Activated CD4-positive, alpha-beta T cell treated with anti-CD3 and anti-CD28 coated beads, Interleukin-2, amount 10 ng/mL, durations not matched to agents 24 days and 14 days (primary cell): ENCODE measurements around the gene LRP2BP. TPM values are rescaled to one million over a fixed set of nuclear protein-coding genes. Genes with fewer than 3 reads are reported as not detected.
"Not testable (repeated sequence)": the region's sequence is repeated elsewhere in the genome, so short reads cannot be mapped to it uniquely, and the experiment has no call there.

Experiments used
- DNase-seq: peaks from one replicate; pipeline ENCODE4 v3.0.0; 2022
- H3K27ac Mint-ChIP-seq: one replicate; pipeline ENCODE4 v1.8.0; 2022; ENCODE audit warnings: mild to moderate bottlenecking, mixed read lengths
- H3K27me3 Mint-ChIP-seq: one replicate; pipeline ENCODE4 v1.8.0; 2022; ENCODE audit warnings: mixed read lengths
- H3K36me3 Mint-ChIP-seq: one replicate; pipeline ENCODE4 v1.8.0; 2022; ENCODE audit warnings: low read depth, mild to moderate bottlenecking, mixed read lengths
- H3K4me1 Mint-ChIP-seq: one replicate; pipeline ENCODE4 v1.8.0; 2021; ENCODE audit warnings: mixed read lengths
- H3K4me3 Mint-ChIP-seq: one replicate; pipeline ENCODE4 v1.8.0; 2022; ENCODE audit warnings: mild to moderate bottlenecking, moderate library complexity, mixed read lengths
- H3K9me3 Mint-ChIP-seq: one replicate; pipeline ENCODE4 v1.8.0; 2021; ENCODE audit warnings: mixed read lengths
- intact Hi-C: fragments of 100-400 bp; cut with micrococcal nuclease; formaldehyde crosslinking; loops from one replicate; pipeline ENCODE4 v1.15.1; 2023
- total RNA-seq: library from RNA; stranded (reverse); gene quantifications from 2 replicates; pipeline ENCODE4 v1.2.3, GENCODE V29; 2022

LRP2BP gene
- total RNA-seq, 1 donor from 2014 or later, result 0.65 TPM

GRCh38 chr4:185318679-185319078, 77.0 kb downstream of the LRP2BP start:
- intact Hi-C loops, result no loop called here
- Mint-ChIP-seq H3K4me3 (peak overlapping the region; percentile 49), H3K9me3 (peaks cover 4% of the 10 kb centered on the region)

GRCh38 chr4:185317880-185318279, 77.8 kb downstream of the LRP2BP start:
- Mint-ChIP-seq H3K9me3 (peaks cover 4% of the 10 kb centered on the region), H3K4me1 (peaks cover 9% of the 10 kb centered on the region), H3K36me3 (peaks cover 34% of the 10 kb centered on the region), H3K27ac (no peak overlapping the region), H3K4me3 (no peak overlapping the region), H3K27me3 (no peaks in the 10 kb centered on the region)
- DNase-seq, result no peak
- intact Hi-C loops, result no loop called here

More at GRCh38 chr4:185318679-185319078, 77.0 kb downstream of the LRP2BP start:
- peaks cover 29% of the 10 kb centered on the region for H3K36me3 Mint-ChIP-seq
- H3K27ac Mint-ChIP-seq, result peak overlapping the region; percentile 37
- no peaks in the 10 kb centered on the region for H3K27me3 Mint-ChIP-seq
- H3K4me1 Mint-ChIP-seq, result peaks cover 9% of the 10 kb centered on the region
- DNase-seq, result peak; percentile 55

GRCh38 chr4:185317462-185317861, 78.3 kb downstream of the LRP2BP start:
- peaks cover 38% of the 10 kb centered on the region for H3K36me3 Mint-ChIP-seq
- H3K4me3 Mint-ChIP-seq, H3K27ac Mint-ChIP-seq, H3K27me3 Mint-ChIP-seq, H3K9me3 Mint-ChIP-seq, intact Hi-C loops, H3K4me1 Mint-ChIP-seq, DNase-seq: not testable (repeated sequence)

Other genes with a start within 250 kb of the LRP2BP start
- gene CFAP97, start 191.9 kb downstream of the LRP2BP start, total RNA-seq, result 56.6 and 59.3 TPM in 2 replicates
- gene SNX25, start 186.3 kb downstream of the LRP2BP start, total RNA-seq, result 27.0 and 27.3 TPM in 2 replicates
- 16.3 and 17.2 TPM in 2 replicates for gene ANKRD37, start 917 bp upstream of the LRP2BP start, total RNA-seq
- 24.8 and 25.7 TPM in 2 replicates for gene UFSP2, start 30.0 kb upstream of the LRP2BP start, total RNA-seq
- not detected in 2 replicates for gene CCDC110, start 75.8 kb upstream of the LRP2BP start, total RNA-seq
- not detected in 2 replicates for gene PDLIM3, start 139.6 kb upstream of the LRP2BP start, total RNA-seq